Activated gamma-delta T cell treated with Interleukin-2 at 50 U/mL for 16 hours (primary cell): Measurements from ENCODE around the gene DAB2IP.

Experiments used
- DNase-seq: peaks from one replicate; pipeline ENCODE4 v3.0.0-alpha.2; 2020

DAB2IP gene

DNA sequence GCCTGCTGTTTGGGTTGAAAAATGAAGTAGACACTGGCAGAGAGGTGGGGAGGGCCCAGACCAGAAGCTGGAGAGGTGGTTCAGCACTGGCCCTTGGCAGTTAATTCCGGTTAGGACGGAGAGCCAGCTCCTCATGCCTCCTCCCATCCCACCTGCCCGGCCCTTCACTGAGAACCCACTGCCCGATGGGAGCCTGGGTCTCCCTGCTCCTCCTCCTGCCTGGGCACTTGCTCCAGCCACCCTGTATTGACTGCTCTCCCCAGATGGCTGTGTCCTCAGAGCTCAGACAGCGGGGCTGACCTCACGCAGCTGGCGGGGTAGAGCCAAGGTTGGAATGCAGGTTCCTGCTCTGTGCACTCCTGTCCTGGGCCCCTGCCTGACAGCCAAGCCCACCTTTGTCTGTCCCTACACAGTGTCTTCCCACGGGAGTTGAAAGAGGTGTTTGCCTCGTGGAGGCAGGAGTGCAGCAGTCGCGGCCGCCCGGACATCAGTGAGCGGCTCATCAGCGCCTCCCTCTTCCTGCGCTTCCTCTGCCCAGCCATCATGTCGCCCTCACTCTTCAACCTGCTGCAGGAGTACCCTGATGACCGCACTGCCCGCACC lies 114.7 kb downstream of the DAB2IP start:
- DNase-seq, result no peak

DNA sequence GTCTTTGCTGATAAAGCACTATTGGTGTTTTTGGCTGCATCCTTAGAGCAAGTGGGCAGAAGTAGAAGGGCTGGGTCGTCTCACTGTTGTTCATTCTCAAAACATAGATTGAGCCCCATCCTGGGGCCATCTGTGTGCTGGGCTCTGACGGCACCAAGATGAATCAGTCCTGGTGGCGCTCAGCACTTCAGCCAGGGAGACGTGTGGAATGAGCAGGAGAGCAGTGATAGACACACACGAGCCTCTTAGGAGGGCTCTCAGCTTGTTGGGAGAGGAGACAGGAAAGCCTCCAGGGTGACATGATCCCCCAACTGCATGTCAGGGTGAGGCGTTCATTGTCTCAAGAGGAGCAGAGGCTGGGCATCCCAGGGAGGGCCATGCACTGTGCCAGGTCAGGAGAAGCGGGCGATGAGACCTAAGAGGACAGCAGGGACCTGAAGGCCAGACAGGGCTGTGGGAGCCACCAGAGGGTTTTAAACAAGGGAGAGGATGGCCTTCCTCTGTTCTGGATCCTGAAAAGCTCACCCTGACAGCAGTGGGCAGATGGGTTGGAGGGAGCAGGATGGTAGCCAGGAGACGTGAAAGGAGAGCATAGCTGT lies 115.8 kb downstream of the DAB2IP start:
- no peak for DNase-seq

DNA sequence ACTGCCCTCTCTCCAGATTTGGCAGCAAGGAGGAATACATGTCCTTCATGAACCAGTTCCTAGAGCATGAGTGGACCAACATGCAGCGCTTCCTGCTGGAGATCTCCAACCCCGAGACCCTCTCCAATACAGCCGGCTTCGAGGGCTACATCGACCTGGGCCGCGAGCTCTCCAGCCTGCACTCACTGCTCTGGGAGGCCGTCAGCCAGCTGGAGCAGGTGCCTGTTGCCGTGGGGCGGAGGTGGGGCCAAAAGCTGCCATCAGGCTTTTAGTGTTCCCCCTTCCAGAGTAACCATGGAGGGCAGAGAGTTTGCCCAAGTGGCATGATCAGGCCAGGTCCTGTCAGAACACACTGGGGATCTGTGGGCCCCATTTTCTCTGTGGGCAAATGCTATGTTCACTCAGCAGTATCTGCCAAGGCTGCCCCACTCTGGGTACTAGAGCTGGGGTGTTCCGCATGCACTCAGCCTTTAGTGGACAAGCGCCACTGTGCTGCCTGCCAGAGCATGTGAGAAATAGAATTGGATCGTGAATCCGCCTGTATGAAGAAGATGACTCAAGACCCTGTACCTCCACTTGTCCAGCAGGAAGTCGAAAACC lies 117.1 kb downstream of the DAB2IP start:
- DNase-seq, result no peak

DNA sequence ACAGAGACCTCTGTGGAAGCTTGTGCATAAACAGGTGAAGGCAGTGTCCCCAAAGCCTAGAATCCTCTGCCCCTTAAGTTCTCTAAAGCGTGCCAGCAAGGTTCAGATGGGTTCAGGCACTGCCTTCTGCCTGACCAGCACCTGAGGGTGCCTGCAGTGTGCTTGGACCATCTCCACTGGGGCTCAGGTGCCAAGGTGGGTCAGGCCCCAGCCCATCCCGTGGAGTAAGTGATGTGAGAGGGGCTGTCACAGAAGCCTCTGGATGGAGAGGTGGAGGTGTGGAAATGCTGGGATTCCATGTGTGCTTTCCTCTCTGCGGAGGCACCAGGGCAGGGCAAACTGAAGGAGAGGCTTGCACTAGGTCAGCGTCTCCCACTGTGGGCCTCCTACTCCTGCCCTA lies 118.5 kb downstream of the DAB2IP start:
- DNase-seq, result no peak

DNA sequence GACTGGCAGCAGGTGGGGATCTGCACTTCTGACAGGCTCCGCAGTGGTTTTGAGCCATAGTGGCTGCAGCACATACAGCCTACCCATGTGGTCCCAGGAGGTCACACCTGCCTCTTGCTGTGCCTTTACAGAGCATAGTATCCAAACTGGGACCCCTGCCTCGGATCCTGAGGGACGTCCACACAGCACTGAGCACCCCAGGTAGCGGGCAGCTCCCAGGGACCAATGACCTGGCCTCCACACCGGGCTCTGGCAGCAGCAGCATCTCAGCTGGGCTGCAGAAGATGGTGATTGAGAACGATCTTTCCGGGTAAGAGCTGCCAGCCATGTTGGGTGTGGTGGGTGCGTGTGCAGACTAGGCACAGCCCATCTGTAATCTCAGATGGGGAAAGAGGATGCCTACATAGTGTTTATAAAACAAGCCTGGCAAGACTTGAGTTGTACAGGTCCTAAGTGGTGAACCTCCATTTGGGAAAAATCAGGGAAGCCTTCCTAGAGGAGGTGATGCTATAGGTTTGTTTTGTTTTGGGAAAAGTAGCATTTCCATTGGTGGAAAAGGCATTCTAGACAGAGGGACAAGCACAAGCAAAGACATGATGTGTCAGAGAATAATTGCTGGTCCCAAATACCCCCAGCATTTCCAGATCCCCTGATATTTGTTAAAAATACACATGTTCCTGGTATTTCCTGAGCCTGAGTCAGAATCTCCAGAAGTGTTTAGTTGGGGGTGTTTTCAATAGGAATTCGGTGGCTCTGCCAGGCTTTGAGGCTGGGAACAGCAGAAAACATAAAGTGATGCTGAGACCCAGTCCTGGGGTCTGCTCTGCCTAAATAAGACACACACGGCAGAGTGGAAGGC lies 119.2 kb downstream of the DAB2IP start:
- no peak for DNase-seq

DNA sequence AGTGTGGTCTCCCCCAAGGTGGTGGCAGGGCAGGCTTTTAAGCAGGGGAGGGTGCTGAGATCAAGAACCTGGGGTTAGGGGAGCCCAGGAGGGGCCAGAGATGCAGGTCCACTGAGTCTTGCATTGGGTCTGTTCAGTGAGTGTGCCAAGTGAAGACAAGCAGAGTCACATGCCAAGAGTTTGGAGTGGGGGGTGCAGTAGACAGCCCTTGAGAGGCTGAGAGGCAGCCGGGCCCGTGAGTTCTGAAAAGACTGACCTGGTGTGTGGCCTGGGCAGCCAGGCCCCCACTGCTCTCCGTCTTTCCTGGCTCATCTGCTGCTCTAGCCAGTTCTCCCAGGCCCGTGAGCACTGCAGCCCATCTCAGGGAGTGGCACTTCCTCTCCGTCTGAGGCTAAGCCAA lies 120.0 kb downstream of the DAB2IP start:
- DNase-seq, result no peak

DNA sequence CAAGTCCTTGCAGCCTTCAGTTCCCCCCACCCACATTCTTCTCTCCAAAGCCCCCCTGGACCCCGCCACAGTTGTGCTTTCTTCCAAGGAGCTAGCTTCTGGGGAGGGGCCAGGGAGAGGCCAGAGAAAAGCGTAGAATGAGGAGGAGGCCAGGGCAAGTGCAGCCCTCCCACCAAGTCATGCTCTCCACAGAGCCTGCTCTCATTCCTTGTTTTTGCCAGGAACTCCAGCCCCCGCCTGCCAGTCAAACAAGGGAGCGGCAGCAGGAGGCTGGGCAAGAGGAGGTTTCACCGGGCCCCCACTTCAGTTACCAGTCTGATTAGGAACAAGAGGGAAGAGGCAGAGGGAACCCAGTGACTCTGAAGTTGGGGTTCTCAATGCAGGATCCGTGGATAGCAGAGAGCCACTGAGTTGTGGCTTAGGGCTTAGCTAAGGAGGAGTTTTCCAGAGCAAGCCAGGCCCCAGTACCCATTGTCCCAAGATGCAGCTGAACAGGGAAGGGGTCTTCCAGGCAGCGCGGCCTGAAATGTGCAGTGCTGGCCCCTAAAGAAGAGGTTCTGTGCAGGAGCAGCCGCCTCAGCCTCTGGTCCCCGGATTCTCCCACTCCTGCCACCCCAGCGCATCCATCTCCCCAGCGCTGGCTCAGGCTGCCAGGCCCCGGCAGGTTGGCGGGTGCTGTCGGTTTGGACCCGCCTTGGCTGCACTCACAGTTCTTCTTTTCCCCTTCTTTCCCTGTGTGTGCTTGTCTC lies 120.6 kb downstream of the DAB2IP start:
- no peak for DNase-seq

DNA sequence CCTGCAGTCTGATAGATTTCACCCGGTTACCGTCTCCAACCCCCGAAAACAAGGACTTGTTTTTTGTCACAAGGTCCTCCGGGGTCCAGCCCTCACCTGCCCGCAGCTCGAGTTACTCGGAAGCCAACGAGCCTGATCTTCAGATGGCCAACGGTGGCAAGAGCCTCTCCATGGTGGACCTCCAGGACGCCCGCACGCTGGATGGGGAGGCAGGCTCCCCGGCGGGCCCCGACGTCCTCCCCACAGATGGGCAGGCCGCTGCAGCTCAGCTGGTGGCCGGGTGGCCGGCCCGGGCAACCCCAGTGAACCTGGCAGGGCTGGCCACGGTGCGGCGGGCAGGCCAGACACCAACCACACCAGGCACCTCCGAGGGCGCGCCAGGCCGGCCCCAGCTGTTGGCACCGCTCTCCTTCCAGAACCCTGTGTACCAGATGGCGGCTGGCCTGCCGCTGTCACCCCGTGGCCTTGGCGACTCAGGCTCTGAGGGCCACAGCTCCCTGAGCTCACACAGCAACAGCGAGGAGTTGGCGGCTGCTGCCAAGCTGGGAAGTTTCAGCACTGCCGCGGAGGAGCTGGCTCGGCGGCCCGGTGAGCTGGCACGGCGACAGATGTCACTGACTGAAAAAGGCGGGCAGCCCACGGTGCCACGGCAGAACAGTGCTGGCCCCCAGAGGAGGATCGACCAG lies 121.3 kb downstream of the DAB2IP start:
- DNase-seq, result no peak

DNA sequence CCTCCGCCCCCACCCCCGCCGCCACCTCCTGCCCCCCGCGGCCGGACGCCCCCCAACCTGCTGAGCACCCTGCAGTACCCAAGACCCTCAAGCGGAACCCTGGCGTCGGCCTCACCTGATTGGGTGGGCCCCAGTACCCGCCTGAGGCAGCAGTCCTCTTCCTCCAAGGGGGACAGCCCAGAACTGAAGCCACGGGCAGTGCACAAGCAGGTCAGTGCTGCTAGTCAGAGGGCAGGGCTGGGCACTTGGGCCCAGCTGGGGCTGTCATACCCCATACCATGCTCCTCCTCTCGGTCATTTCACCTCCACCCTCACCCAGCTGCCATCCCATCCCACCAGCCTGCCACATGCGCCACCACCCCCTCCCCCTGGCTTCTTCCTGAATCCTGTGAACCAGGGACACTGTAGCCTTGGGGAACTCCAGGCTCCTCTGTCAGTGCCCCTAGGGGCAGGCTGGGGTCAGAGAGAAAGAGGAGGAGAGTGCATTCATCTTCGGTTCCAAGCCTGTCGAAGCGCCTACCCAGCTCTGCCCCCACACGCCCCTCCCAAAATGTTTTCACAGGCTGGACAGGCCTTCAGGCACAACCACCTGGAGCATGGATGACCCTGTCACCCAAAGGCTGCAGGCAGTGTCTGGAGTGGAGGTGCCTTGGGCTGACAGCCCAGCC lies 122.0 kb downstream of the DAB2IP start:
- DNase-seq, result no peak

DNA sequence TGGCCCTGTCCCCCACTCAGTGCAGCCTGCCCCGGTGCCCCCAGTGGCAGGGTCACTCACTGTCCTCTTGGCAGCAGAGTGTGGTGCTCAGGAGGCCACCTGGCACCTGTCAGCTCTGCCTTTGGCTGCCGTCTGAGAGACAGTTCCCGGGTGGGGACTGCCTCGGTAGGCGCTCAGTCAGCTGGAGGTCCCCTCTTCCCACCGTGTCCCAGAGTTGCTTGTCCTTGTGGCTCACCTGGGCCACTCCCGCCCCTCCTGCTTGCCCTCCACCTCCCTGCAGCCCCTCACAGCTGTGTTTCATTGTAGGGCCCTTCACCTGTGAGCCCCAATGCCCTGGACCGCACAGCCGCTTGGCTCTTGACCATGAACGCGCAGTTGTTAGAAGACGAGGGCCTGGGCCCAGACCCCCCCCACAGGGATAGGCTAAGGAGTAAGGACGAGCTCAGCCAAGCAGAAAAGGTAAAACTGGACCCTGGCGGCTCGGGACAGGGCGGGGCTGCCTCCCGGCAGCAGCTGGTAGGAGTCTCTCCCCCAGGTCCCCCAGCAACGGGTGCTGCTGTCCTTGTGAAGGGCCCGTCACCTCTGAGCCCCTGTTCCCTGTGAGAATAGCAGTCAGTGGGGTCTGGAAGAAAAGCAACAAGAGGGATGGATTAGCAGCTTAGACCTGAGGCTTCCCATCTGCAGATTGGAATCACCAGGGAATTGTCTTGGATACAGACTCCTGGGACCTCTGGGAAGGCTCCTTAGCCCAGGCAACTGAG lies 122.7 kb downstream of the DAB2IP start:
- DNase-seq, result no peak

DNA sequence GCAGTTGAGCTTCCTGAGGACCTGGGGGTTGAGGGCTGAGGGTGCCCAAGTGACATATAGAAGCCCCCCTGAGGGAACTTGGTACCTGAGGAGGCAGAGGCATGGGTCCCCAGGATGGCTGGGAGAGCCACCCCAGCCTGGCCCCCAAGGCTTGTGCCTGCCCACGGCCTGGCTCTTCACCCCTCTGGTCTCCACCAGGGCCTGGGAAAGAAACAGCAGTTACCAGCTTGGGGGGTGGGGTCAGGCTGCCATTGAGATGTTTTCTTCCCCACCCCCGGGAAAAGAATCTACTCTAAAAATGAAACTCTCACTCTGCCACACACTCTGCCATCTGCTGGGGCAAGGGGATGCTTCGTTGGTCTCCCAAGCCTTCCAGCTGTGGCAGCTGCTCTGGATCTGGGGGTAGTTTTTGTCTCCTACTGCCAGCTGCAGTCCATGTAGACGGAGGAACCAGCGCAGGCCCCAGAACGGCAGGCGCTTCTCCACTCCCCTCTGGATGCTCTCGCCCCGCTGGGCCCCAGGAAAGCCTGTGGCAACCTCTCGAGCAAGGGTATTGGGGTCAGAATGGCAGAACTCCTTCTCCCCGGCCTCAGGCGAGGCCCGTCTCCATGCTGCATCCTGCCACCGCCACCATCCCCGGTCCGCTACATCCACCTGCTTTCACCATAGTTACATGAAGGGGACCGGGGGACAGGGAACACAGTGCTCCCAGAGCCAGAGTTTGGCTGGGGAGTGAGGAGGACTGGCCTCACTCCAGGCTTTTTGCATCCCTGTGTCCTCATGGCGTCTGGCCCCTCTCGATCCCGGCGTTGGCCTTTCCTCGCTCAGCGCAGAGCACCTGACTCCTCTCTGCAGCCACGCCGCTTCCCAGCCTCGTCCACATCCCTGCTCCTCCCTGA lies 123.5 kb downstream of the DAB2IP start:
- DNase-seq, result no peak

DNA sequence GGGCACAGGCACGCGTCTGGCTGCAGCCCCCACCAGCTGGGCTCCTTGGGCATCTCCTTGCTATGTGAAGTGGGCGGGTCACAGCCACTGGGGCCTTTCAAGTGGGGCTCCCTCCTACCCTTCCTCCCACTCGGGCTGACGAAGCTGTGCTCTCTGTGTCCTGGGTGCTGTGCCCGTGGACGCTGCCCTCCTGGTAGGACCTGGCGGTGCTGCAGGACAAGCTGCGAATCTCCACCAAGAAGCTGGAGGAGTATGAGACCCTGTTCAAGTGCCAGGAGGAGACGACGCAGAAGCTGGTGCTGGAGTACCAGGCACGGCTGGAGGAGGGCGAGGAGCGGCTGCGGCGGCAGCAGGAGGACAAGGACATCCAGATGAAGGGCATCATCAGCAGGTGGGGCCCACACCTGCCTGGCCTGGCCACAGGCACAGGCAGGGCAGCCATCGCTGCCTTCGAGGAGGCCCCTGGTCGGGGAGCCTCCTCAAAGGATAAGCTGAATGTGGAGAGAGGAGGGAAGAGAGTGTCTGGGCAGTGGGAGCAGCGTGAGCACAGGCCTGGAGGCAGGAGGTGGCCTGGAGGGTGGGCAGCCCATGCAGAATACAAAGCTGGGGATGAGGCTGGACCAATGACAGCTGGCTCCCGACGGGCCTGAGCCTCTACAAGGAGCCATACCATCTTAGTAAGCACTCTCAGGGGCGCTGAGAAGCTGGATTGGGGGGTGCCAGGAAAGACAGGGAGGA lies 124.7 kb downstream of the DAB2IP start:
- DNase-seq, result no peak

DNA sequence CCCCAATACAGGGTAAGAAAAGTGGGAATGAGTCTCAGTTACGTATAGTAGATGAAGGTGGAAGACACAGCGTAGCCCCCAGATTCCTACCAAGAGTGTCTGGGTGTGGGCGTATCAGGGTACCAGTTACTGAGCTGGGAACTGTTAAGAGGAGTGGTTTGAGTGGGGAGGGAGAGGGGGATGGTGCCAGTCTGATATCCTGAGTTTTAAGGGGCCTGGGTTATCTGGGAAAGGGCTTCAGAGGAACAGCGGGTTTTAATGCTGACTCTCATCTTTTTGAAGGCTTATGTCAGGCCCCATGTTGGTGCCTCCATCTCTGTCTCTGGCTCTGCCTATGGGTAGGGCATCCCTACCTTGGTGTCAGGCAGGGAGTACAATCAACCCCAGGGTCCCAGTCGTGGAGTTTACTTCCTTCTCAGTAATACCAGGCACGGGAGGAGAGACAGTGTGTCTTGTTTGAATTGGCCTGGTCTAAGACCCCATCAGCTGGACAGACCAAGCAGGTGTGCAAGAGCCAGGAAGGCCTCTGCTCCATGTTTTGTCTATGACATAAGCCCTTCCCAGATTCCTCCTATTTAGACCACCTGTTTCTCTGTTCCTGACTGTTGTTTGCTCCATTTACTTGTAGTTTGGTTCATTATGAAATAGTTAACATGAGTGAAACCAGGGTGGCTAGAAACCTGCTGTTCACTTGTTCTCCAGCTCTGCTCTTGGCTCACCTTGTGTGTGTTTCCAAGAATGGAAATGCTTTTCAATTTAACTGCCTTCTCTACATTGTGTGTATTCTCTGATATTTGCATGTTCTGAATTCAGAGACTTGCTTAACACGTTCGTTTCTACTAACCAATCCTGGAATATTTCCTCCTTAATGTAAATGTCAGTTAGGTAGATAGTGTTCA lies 125.6 kb downstream of the DAB2IP start:
- no peak for DNase-seq

DNA sequence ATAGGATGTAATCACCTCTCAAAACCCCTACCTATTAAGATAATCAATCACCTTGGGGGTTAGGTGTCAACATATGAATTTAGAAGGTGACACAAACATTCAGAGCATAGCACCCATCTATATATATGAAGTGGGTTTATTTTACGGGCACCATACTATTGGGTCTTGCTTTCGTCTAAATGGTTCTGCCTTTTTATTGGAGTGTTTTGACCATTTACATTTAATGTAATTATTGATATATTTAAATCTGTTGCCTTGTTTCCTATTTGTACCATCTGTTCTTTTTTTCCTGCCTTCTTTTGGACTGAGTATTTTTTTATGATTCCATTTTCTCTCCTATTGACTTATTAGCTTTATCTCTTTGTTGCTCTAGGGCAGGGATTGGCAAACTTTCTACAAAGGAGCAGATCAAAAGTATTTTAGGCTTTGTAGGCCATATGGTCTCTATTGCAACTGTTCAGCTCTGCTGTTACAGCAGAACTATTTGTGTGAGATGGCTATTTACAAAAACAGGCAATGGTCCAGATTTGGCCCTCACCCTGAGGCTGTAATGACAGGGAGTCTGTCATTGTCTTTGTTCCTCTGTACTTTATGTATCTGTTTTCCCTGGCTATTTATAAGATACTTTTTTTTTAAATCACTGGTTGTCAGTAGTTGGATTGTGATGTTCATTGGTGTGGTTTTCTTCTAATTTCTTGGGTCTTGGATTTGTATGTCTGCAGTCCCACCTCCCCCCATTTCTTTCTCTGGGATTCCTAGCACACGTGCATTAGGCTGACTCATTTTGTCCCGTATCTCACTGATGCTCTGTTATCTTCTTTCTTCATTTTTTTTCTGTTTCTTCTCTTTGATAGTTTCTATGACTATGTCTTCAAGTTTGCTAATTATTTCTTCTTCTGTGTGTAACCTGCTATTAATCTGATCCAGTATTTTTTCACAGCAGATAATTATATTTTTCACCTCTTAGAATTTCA lies 127.1 kb downstream of the DAB2IP start:
- DNase-seq, result no peak

DNA sequence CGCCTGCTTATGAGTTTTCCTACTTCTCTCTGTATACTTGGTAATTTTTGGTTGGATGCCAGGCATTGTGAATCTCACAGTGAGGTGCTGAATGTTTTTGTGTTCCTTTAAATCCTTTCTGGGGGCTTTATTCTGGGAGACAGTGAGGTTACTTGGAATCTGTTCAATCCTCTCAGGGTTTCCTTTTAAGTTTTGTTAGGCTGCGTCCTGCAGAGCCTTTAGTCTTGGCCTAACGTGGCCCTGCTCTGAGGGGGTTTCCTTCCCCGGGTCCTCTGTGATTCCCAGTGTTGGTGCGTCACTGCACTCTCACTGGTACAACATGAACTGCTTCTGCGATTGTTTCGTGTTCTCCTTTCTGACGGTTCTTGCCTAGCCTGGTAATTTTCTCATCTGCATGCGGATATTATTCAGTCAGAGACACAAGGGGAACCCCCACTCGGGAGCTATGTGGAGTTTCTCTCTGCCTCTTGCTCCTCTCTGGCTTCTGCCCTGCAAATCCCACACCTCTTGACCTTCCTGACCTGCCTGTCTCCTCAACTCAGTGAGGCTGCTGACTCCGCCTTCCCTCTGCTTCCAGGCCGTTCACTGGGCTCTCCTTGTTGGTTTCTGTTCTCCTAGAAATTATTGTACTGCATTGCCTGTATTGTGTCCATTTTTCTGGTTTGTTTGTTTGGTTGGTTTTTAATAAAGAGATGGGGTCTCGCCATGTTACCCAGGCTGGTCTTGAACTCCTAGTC lies 128.1 kb downstream of the DAB2IP start:
- no peak for DNase-seq
